GM18909 (cell line): ENCODE results near the gene IRF4.

Experiments used
- ATAC-seq: cut with Tn5 transposase; IDR thresholded peaks from one replicate; pipeline ENCODE4 v1.9.1; 2021; ENCODE audit warnings: mild to moderate bottlenecking; ENCODE audit not compliant: unreplicated experiment, poor library complexity

IRF4 gene

GRCh38 chr6:379410-380181 lies 12.0 kb upstream of the IRF4 start:
- ATAC-seq = peak; percentile 59

- no peak for ATAC-seq
Observed at GRCh38 chr6:380234-381218, 11.0 kb upstream of the IRF4 start.

- ATAC-seq = no peak
Observed at GRCh38 chr6:381742-382461, 9.7 kb upstream of the IRF4 start.

- no peak for ATAC-seq
Observed at GRCh38 chr6:382883-383810, 8.4 kb upstream of the IRF4 start.

GRCh38 chr6:383856-384255 lies 7.7 kb upstream of the IRF4 start:
- no peak for ATAC-seq

GRCh38 chr6:384898-385297 lies 6.7 kb upstream of the IRF4 start:
- ATAC-seq = no peak

GRCh38 chr6:385614-386013 lies 5.9 kb upstream of the IRF4 start:
- no peak for ATAC-seq

GRCh38 chr6:386688-387266 lies 4.8 kb upstream of the IRF4 start:
- ATAC-seq = no peak

GRCh38 chr6:387293-387741 lies 4.2 kb upstream of the IRF4 start:
- ATAC-seq = no peak

GRCh38 chr6:388202-388903 lies 3.2 kb upstream of the IRF4 start:
- ATAC-seq = no peak

- no peak for ATAC-seq
Observed at GRCh38 chr6:389143-389542, 2.4 kb upstream of the IRF4 start.

- no peak for ATAC-seq
Observed at GRCh38 chr6:389622-390021, 1.9 kb upstream of the IRF4 start.

- ATAC-seq = peak; percentile 18
Observed at GRCh38 chr6:390914-391558, 516 bp upstream of the IRF4 start.

GRCh38 chr6:392441-393390 lies 1.2 kb downstream of the IRF4 start:
- ATAC-seq = no peak

- no peak for ATAC-seq
Observed at GRCh38 chr6:393391-394221, 2.1 kb downstream of the IRF4 start.

- ATAC-seq = no peak
Observed at GRCh38 chr6:394641-395289, 3.2 kb downstream of the IRF4 start.
